GM21447 (cell line): ENCODE measurements around the gene NGFR.
"Not testable (repeated sequence)": the region's sequence is repeated elsewhere in the genome, so short reads cannot be mapped to it uniquely, and the experiment has no call there.

ENCODE experiments used
- ATAC-seq: cut with Tn5 transposase; IDR thresholded peaks from one replicate; pipeline ENCODE4 v1.9.1; 2021; ENCODE audit not compliant: unreplicated experiment

Gene NGFR

DNA sequence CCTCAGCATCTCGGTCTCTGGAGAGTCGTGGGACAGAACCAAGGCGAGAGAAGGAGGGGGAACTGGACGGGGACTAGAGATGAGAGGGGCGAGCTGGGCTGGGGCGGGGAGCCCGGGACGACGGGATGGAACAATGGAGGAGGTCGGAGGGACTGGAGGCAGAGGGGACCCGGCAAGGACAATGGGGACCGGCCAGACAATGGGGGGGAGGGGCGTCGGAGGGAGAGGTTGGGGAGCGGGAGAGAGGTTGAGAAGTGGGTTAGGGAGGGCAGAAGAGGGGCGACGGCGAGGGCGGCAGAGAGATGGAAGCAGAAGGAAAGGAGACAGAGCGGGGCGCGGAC, 719 bp downstream of the NGFR start:
- no peak for ATAC-seq

DNA sequence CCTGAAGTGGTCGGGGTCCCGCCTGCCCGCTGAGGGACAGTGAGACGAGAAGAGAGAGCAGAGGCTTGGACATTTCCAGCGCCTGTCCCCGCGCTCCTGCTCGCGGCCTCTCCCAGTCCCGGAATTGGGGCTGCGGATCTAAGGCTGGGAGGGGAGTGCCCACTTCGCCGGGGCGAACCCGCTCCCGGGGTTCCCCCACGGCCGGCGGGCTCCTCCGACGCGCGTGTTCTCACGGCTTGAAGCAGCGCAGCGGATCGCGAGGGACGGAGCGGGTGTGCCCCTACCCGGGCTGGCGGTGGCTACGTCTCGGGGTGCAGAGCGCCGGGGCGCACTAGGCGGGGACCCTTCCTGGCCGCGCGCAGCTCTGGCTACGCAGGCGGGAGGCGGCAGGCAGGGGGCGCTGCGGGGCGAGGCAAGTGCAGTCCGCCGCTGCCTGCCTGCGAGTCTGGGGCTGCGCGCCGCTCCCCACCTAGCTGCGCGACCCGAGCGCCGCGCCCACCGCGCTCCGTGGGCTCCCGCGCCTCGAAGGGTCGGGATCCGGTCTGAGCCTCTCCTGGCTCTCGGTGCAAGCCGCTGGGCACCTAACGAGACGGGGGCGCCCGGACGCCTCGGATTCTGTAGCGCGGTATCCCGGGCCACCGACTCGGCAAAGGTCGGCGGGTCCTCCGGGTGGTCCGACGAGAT, 1.2 kb downstream of the NGFR start:
- ATAC-seq: no peak

DNA sequence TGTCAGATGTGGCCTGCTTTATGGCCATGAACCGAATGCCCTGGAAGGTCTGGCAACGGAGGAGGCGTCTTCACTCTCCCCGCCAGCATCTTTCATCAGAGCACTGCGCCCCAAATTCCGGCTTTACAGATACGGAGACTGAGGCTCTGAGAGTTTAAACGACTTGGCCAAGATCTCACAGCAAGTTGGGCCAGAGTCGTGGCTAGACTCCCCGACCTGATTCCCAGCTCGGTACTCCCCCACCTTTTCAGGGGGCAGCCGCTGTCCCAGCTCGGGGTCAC, 1.7 kb downstream of the NGFR start:
- no peak for ATAC-seq

DNA sequence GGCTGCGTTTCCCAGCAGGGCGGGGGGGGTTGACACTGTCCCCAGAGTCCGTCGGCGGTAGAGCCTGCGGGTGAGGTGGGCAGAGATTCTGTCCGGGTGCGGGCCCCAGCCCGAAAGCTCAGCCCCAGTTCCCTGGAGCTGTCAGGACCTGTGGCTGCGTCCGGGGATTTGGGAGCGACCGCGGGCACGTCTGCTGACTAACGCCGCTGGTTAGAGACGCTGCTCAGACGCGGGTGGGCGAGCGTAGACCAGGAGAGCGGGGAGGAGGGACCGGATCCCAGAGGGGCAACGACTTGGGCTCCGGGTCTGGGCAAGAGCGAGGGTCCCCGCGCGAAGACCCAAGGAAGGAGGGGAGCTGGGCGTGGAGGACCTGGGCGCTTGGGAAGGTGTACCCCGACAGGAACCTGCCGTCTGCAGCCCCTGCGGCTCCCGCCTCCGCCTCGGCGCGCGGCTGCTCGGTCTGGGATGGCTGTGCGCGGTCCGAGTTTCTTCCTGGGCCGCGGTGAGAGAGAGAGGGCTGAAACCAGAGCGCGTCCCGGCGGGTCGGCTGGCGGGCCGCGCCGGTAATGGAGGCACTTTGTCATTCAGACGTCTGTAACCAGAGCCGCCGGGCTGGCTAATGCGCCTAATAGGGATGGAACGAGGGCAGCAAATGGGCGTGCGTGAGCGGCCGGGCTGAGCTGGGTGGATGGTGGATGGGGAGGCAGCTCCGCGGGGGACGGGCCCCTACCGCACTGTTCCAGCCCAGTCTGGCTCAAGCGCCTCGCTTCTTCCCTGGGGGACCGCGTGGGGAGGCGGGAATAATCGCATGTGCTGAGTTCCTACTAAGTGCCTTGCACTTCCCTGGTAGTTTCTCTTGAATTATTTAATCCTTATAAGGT, 2.3 kb downstream of the NGFR start:
- no peak for ATAC-seq

DNA sequence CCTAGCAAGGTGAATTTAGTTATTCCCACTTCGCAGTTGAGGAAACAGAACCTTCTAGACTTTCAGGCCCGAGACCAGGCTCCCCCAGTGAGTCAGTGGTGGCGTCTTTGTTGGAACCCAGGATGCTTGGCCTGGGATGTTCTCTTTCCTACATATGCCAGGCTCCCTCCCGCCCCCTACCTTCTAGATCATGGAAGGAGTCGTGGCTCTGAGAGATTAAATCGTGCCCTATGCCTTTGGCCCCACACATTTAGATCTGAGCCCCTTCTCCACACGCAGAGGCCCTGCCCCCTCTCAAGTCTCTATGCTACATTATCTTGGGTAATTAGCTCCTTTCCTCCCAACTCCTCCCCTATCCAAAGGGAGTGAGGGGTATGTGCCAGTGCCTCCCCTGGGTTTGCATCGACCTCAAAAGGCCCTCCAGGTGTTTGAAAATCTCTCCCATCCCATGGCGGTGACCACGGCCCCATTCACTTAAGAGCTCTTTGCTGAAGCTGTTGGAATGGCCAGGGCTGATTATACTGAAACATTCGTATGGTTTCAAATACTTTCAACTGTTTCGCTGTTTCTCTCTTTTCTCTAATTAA, 3.0 kb downstream of the NGFR start:
- ATAC-seq: no peak

DNA sequence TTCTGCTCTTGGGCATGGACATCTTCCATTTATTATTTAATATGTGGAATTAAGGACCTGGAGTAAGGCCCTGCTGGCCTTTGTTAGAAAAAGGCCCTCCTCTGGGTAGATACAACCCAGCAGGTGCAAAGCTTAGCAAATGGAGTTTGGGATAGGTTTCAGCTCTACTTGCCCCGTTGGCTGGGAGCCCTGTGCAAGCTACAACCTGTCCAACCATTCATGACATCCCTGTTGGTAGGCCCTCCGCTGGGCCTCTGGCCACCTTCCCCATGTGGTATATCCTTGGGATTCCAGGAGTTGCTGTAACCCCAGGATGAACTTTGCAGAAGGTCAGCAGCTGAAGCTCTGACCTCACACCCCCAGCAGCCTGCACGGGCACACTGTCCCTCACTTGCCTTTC, 6.4 kb downstream of the NGFR start:
- no peak for ATAC-seq

DNA sequence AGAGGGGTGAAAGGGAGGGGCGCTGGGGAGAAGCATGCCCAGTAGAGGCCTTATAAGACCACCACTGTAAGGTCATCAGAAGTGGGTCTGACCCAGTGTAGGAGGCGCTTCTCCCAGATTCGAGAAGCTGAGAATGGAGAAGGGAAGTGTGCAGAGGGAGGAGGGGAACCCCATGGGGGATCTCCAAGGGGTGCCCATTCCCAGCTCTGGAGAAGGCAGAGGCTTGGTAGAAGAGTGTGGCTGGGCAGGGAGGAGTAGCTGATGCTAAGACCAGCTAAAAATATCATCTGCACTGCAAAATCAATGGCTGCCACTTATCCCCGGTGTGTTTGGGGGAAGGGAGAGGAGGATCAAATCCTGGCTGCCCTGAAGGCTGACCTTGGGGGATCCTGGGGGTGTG, 7.2 kb downstream of the NGFR start:
- no peak for ATAC-seq

DNA sequence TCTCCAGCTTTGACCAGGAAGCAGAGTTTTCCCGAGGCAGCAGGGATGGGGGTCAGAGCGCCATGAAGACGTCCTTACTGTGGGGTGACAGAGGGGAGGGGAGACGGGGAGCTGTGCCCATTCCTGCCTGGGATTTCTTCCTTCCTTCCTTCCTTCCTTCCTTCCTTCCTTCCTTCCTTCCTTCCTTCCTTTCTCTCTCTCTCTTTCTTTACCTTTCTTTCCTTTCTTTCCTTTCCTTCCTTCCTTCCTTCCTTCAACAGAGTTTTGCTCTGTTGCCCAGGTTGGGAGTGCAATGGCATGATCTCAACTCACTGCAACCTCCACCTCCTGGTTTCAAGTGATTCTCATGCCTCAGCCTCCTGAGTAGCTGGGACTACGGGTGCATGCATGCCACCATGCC, 7.6 kb downstream of the NGFR start:
- not testable (repeated sequence) for ATAC-seq

DNA sequence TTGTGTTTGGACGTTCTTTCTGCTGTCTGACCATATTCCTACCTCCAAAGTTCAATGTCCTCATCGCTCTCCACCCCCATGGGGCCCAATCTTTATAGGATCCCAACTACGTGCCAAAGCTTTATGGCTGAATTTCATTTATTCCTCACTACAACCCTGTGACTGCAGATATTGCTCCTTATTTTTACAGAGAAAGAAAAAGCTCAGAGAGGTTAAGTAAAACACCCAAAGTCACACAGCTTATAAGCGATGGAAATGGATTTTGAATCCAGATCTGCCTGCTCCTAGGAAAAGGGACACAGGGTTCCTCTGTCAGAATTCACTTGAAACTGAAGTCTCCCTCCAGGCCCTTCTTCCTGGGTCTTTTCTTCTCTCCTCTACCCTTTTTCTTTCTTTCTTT, 9.3 kb downstream of the NGFR start:
- ATAC-seq: no peak

DNA sequence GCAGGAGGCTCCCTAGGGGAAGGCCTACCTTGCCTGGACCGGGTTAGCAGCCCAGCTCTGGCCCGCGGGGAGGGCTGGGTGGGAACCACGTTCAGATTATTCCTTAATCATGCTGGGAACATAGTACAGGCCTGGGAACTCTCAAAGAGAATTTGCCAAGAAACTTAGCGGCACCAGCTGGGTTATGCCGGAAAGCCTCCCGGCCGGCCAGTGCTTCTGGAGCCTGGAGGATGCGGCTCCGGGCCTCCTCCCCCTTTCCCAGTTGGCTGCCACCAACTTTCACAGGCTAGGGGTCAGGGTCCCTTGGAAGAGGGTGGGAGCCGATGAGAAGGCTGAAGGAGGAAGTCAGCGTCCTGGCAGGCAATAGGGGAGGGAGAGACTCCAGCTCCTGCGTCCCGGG, 10.8 kb downstream of the NGFR start:
- no peak for ATAC-seq

DNA sequence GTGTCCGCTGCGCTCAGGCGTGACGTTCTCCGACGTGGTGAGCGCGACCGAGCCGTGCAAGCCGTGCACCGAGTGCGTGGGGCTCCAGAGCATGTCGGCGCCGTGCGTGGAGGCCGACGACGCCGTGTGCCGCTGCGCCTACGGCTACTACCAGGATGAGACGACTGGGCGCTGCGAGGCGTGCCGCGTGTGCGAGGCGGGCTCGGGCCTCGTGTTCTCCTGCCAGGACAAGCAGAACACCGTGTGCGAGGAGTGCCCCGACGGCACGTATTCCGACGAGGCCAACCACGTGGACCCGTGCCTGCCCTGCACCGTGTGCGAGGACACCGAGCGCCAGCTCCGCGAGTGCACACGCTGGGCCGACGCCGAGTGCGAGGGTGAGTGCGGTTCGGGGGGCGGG, 11.2 kb downstream of the NGFR start:
- no peak for ATAC-seq

DNA sequence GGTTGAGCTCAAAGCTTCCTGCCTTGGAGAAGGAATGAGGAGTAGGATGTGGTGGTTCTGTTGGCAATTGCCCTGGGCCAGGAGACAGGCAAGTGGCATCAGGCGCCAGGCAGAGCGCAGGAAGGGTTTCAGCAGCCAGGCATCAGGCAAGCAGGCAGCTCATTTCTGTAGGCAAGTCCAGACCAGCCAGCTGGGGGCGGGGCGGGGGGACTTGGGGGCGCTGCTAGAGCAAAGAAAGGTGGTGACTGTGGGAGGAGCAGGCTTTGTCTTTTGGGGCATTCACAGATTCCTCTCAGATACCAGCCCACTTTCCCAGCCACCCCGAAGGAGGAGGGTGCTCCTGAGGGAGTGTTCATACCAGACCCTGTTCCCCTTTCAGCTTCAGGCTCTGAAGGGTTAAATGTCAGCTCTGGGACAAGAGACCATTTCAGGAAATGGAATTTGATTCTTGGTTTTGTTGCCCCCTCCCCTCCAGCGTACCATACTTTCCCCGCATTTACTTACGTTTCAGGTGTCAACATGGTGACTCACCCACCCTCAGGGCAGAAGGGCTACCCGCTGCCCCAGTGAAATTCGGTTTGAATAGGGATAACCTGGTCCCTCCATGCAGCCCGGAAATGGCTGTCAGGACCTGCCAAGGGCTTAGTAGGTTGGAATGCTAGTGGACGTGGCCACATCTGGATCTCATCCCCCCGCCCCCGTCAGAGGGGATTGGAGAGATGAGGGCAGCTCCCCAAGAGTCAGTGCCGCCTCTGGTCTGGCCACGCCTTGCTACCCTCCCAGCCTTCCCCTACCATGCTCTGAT, 13.2 kb downstream of the NGFR start:
- ATAC-seq: no peak

DNA sequence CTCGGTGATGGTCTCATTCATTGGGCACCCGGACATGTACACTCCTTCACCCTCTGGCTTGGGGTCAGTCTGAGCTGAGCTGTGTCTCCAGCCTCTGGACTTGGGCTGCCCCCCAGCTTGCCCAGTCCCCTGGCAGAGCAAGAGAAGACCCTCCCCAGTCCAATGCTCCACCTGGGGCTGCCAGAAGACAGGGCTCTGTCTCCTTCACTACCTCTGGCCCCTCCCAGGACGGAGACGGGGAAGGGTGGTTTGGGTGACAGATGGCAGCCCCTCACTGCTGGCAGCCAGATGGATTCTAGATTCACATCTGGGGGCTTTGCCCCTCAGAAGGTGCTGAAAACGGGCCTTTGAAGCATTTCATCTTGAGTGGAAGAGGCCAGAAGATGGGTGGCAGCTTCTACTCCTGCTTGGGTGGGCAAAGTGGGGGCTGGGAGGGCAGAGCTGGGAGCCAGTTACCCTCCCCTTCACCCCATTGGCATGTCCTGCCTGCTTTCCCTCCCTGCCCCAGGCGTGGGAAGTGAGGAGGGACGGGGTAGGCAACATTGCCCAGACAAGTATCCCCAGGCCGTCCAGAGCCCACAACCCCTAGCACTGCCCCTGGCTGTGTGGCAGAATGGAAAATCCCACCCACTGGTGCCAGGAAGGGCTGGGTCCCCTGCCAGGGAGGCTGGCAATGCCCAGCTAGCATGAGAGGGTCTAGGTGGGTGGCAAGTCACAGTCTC, 13.9 kb downstream of the NGFR start:
- ATAC-seq: no peak

DNA sequence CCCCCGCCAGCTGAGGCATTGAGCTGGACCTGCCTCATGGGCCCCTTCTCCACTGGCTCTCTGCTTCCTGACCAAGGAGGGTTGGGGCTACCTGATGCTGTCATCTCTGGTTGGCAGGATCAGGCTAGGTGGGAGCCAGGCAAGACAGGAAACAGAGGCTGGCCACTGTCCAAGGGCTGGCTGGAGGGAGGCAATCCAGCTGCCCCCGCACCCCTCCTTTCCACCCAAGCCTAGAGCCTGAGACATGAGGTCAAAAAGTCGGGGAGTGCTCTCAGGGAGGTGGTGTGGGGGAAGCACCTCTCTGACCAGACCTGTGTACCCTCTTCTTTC, 14.5 kb downstream of the NGFR start:
- ATAC-seq: no peak

DNA sequence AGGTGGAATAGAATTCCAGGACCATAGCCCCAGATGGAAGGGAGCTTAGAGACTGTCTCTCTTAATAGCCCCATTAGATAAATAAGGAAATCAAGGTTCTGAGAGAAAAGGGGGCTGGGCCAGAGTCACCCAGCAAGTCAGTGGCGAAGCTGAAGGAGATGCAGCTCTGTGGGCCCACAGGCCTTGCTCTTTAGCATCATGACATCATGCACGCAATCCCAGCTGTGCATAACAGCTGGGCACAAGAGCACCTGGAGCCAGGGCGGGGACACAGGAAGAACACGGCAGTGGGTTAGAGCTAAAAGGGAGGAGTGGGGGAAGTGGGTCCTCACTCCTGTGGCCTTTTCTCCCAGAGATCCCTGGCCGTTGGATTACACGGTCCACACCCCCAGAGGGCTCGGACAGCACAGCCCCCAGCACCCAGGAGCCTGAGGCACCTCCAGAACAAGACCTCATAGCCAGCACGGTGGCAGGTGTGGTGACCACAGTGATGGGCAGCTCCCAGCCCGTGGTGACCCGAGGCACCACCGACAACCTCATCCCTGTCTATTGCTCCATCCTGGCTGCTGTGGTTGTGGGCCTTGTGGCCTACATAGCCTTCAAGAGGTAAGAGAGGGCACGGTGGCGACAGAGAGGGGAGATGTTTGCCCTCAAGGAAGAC, 15.1 kb downstream of the NGFR start:
- no peak for ATAC-seq

DNA sequence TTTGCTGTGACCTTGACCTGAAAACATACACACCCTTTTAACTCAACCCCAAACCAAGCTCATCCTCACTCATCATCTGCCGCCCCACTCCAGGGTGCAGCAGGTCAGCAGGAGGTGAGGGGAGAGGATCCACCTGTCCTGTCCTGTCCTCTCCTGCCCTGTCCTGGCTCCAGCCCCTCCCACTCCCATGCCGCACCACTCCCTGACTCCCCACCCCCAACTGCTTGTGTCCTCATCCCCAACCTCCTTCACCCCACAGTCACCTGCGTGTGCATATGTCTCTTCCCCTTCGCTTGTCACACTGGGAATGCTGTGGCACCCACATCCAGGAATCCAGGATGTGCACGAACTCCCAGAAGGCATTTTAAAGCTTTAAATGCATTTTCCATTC, 15.6 kb downstream of the NGFR start:
- ATAC-seq: no peak

DNA sequence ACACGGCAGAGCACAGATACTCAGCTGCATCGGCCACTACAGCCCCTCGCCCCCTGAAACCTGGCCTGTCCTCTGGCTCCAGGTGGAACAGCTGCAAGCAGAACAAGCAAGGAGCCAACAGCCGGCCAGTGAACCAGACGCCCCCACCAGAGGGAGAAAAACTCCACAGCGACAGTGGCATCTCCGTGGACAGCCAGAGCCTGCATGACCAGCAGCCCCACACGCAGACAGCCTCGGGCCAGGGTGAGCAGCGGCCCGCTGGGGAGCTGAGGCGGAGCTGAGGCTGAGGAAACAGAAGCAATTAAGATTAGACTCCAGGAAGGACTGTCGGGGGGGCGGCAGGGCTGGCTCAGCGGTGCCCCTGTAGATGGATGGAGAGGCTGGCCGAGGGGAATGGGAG, 16.7 kb downstream of the NGFR start:
- no peak for ATAC-seq

DNA sequence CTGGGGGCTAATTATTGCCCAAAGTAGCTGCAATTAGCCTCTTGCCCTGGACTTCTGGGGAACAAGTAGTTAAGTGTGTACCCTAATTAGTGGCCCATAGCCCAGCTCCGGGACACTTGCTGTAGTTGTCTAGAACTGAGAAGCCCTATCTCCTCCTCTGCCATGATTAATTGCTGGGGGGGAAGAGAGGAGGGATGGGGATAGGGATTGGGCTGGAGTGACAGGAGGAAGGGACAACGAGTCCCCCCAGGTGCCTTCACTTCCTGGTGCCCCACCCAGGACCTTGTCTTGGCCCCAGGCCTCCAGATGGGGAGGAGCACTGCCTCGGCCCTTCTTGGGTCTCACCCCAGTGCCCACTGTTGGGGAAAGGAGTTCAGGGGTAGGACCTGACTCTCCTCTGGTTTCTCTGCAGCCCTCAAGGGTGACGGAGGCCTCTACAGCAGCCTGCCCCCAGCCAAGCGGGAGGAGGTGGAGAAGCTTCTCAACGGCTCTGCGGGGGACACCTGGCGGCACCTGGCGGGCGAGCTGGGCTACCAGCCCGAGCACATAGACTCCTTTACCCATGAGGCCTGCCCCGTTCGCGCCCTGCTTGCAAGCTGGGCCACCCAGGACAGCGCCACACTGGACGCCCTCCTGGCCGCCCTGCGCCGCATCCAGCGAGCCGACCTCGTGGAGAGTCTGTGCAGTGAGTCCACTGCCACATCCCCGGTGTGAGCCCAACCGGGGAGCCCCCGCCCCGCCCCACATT, 17.4 kb downstream of the NGFR start:
- ATAC-seq: no peak

DNA sequence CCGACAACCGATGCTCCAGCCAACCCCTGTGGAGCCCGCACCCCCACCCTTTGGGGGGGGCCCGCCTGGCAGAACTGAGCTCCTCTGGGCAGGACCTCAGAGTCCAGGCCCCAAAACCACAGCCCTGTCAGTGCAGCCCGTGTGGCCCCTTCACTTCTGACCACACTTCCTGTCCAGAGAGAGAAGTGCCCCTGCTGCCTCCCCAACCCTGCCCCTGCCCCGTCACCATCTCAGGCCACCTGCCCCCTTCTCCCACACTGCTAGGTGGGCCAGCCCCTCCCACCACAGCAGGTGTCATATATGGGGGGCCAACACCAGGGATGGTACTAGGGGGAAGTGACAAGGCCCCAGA, 17.9 kb downstream of the NGFR start:
- ATAC-seq: no peak

DNA sequence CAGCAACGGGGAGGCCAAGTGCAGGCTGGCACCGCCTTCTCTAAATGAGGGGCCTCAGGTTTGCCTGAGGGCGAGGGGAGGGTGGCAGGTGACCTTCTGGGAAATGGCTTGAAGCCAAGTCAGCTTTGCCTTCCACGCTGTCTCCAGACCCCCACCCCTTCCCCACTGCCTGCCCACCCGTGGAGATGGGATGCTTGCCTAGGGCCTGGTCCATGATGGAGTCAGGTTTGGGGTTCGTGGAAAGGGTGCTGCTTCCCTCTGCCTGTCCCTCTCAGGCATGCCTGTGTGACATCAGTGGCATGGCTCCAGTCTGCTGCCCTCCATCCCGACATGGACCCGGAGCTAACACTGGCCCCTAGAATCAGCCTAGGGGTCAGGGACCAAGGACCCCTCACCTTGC, 18.5 kb downstream of the NGFR start:
- ATAC-seq: no peak
